Fibroblast of the aortic adventitia (primary cell): ENCODE results near the gene GCNT4. TPM values are rescaled to one million over a fixed set of nuclear protein-coding genes. Genes with fewer than 3 reads are reported as not detected.
"Not testable (repeated sequence)": the region's sequence is repeated elsewhere in the genome, so short reads cannot be mapped to it uniquely, and the experiment has no call there.

Experiments used
- DNase-seq: peaks from one replicate; pipeline ENCODE4 v3.0.0-alpha.2; 2010; ENCODE audit warnings: low read depth
- H3K4me3 ChIP-seq: 2 replicates; pipeline ENCODE4 v1.5.1; 2011; ENCODE audit warnings: low read depth, mild to moderate bottlenecking, control low read depth, low read length, moderate library complexity
- CTCF ChIP-seq: IDR thresholded peaks from 2 replicates; pipeline ENCODE4 v1.5.1; 2011; ENCODE audit warnings: mild to moderate bottlenecking, low read length, control low read depth, inconsistent platforms; ENCODE audit not compliant: insufficient read depth
- total RNA-seq: library from RNA; depleted of rRNA; stranded (reverse); fragments of >200 nt; gene quantifications from 2 replicates; pipeline ENCODE4 v1.2.3, GENCODE V29; 2012; ENCODE audit warnings: low replicate concordance

GCNT4 gene, protein sequence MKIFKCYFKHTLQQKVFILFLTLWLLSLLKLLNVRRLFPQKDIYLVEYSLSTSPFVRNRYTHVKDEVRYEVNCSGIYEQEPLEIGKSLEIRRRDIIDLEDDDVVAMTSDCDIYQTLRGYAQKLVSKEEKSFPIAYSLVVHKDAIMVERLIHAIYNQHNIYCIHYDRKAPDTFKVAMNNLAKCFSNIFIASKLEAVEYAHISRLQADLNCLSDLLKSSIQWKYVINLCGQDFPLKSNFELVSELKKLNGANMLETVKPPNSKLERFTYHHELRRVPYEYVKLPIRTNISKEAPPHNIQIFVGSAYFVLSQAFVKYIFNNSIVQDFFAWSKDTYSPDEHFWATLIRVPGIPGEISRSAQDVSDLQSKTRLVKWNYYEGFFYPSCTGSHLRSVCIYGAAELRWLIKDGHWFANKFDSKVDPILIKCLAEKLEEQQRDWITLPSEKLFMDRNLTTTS
- total RNA-seq, result 2.5 and 9.3 TPM in 2 replicates

DNA sequence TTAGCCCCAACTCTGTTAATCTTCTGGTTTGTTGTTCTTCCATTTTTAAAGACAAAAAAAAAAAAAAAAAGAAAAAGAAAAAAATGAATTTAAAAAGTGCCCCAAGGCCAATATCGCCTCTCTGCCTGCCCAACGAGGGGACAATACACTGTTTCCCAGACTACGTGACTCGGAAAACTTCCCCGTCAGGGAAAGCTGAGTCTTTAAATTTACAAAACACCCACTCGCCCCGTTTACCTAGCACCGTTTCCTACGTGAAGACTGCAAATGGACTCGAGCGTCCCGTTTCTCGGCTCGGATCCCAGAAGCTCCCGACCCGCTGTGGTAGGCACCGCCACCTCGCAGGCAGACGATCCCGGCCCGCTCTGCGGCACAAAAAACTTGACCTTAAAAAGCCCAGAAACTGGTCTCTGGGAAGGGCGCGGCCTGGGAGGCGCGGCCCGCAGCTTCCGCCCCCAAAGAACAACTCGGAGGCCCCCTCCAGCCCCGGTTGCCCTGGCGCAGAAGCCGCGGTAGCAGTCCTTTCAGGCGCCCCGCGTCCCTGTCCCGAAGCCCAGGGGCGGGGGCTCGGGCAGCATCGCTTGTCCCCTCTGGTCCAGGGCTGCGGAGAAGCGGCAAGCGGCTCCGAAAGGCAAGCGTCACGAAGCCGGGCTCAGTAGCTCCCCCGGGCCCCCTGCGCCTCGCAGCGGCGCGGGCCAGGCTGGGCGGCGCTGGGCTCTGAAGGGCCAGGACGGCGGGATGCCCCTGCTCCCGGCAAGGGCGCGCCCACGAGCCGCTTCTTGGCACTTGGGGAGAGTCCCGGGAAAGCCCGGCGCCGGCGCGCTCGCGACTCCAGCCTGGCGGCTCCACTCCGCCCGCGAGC is at the start of gene GCNT4:
GCNT4 (minus strand) TSS at position 367 of the 862 bp plus-strand sequence. CDS start 22,521 bp downstream, outside the sequence.
- H3K4me3 ChIP-seq, result peak within 1 kb of the TSS; percentile 71
- no peak for TF ChIP-seq CTCF
- peak; percentile 34 for DNase-seq

- H3K4me3 ChIP-seq, DNase-seq: not testable (repeated sequence)
Observed at GRCh38 chr5:75095956-75096355, 43.6 kb upstream of the GCNT4 start.

- no peak for TF ChIP-seq CTCF
- no peak for DNase-seq
- no peak overlapping the region for H3K4me3 ChIP-seq
Observed at GRCh38 chr5:75091597-75091996, 39.2 kb upstream of the GCNT4 start.

- DNase-seq, result no peak
- no peak for TF ChIP-seq CTCF
Observed at GRCh38 chr5:75089662-75090061, 37.3 kb upstream of the GCNT4 start.

GRCh38 chr5:75089137-75089536 is 36.8 kb upstream of the GCNT4 start:
- TF ChIP-seq CTCF, result no peak
- H3K4me3 ChIP-seq, result no peak overlapping the region
- no peak for DNase-seq

More at GRCh38 chr5:75089662-75090061, 37.3 kb upstream of the GCNT4 start:
- H3K4me3 ChIP-seq, result no peak overlapping the region

GRCh38 chr5:75088648-75089047 is 36.3 kb upstream of the GCNT4 start:
- no peak for DNase-seq
- no peak for TF ChIP-seq CTCF
- no peak overlapping the region for H3K4me3 ChIP-seq

DNA sequence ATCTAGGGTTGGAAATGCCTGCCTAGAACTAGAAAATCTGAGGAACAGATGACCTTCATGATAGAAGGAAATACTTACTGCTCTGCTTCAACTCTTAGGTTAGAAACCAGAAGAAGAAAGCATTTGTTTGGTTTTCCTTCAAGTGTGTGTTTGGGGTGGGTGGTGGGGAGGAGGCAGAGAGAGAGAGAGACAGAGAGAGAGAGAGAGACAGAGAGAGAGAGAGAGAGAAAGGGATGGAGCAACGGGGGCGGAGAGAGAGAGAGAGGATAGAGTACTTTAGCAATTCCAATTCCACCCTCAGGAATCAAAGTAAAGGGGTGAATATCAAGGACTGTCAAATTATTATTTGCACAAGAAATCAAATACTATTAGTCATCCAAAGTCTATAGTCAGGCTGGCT is 29.2 kb upstream of the GCNT4 start:
- no peak for TF ChIP-seq CTCF
- no peak for DNase-seq
- no peak overlapping the region for H3K4me3 ChIP-seq

DNA sequence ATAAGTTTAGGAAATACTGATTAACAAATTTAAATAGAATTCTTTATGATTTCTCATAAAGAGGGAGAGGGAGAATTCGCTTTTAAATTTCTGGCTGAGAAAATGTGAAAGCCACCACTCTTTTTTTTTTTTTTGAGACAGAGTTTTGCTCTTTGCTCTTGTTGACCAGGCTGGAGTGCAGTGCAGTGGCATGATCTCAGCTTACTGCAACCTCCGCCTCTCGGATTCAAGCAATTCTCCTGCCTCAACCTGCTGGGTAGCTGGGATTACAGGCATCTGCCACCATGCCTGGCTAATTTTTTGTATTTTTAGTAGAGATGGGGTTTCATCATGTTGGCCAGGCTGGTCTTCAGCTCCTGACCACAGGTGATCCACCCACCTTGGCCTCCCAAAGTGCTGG is 27.0 kb upstream of the GCNT4 start:
- not testable (repeated sequence) for H3K4me3 ChIP-seq, DNase-seq
